GM12878 (cell line): ENCODE results near the gene CCDC107. TPM values are rescaled to one million over a fixed set of nuclear protein-coding genes. Genes with fewer than 3 reads are reported as not detected.
A peak's percentile ranks its signal among the peaks of the same experiment; 100 is the strongest.

Experiments used
- ATAC-seq: fragments of 200-7000 bp; cut with Tn5 transposase; 3 replicates; pipeline ENCODE4 v1.9.1; 2020; ENCODE audit warnings: mild to moderate bottlenecking, moderate library complexity
- Bru-seq: library from RNA; stranded (reverse); fragments of 400-500 nt; gene quantifications from one replicate; lab custom pipeline; 2021; lab: Mats Ljungman, UMichigan
- BruChase-seq, 2 experiments: library from RNA; stranded (reverse); fragments of 400-500 nt; gene quantifications; one replicate each; lab custom pipeline; 2021; lab: Mats Ljungman, UMichigan
- BruUV-seq: library from RNA; stranded (reverse); fragments of 400-500 nt; replicated peaks from 2 replicates; lab custom pipeline; 2021; lab: Mats Ljungman, UMichigan
- CTCF ChIA-PET: fragments of 300-600 bp; sonication (Branson Sonifier 250); formaldehyde crosslinking; extraction: SDS; loops from one replicate; lab custom pipeline; 2021; ENCODE audit warnings: inconsistent platforms; lab: Yijun Ruan, JAX
- POLR2A ChIA-PET: fragments of 350-600 bp; formaldehyde crosslinking; extraction: SDS; loops from one replicate; lab custom pipeline; 2021; ENCODE audit warnings: inconsistent platforms; lab: Charles Lee
- RAD21 ChIA-PET: fragments of 300-600 bp; sonication (Branson Sonifier 250); formaldehyde crosslinking; loops from one replicate; lab custom pipeline; 2023; ENCODE audit warnings: antibody characterized with exemption; ENCODE audit not compliant: unreplicated experiment; lab: Charles Lee
- SMC1A ChIA-PET: fragments of 300-600 bp; sonication (Branson Sonifier 250); formaldehyde crosslinking; loops from one replicate; lab custom pipeline; 2023; ENCODE audit not compliant: unreplicated experiment, uncharacterized antibody; lab: Charles Lee
- DNase-seq: peaks from one replicate; pipeline ENCODE4 v3.0.0-alpha.2; 2011; ENCODE audit warnings: low read depth, low spot score
- FAIRE-seq: peaks from 3 replicates; lab custom pipeline; 2011; peaks lifted over from hg19 to GRCh38; lab: Jason Lieb, UNC
- H2AFZ ChIP-seq: 2 replicates; pipeline ENCODE4 v1.6.0; 2011; ENCODE audit warnings: low read depth, low read length, control low read depth; ENCODE audit not compliant: control insufficient read depth
- H3K27ac ChIP-seq: 2 replicates; pipeline ENCODE4 v1.5.1; 2011; ENCODE audit warnings: control low read depth; ENCODE audit not compliant: control insufficient read depth, insufficient read depth
- H3K27me3 ChIP-seq, 2 experiments: replicated peaks in 1 of 2; 2 replicates each; pipeline versions ENCODE4 v1.6.0 to v1.6.1; 2011; ENCODE audit warnings: low read length in 1 of 2; ENCODE audit not compliant: control insufficient read depth in 2 of 2, insufficient read depth in 2 of 2
- H3K36me3 ChIP-seq, 2 experiments: 2 replicates each; pipeline ENCODE4 v1.5.1; 2011; ENCODE audit warnings: low read length in 1 of 2; ENCODE audit not compliant: control insufficient read depth in 2 of 2, insufficient read depth in 2 of 2
- H3K4me1 ChIP-seq: 2 replicates; pipeline ENCODE4 v1.6.1; 2011; ENCODE audit warnings: mild to moderate bottlenecking, low read length, moderate library complexity, mixed read lengths; ENCODE audit not compliant: control insufficient read depth, insufficient read depth
- H3K4me2 ChIP-seq: 2 replicates; pipeline ENCODE4 v1.6.0; 2011; ENCODE audit warnings: control low read depth; ENCODE audit not compliant: control insufficient read depth, insufficient read depth
- H3K4me3 ChIP-seq: fragments of 200-600 bp; sonication (generic); 2 replicates; pipeline ENCODE4 v1.5.1; 2016
- H3K79me2 ChIP-seq: 2 replicates; pipeline ENCODE4 v1.6.0; 2011; ENCODE audit warnings: low read length; ENCODE audit not compliant: control insufficient read depth, insufficient read depth
- H3K9ac ChIP-seq: 2 replicates; pipeline ENCODE4 v1.8.0; 2011; ENCODE audit warnings: low read length, control low read depth, mixed read lengths; ENCODE audit not compliant: control insufficient read depth, insufficient read depth
- H3K9me3 ChIP-seq: replicated peaks from 3 replicates; pipeline ENCODE4 v1.5.1; 2011; ENCODE audit warnings: mild to moderate bottlenecking, low read length; ENCODE audit not compliant: control insufficient read depth, insufficient read depth
- H4K20me1 ChIP-seq: 2 replicates; pipeline ENCODE4 v1.6.0; 2011; ENCODE audit not compliant: control insufficient read depth, insufficient read depth
- BCLAF1 ChIP-seq: fragments of 450-650 bp; IDR thresholded peaks from 2 replicates; pipeline ENCODE4 v1.6.1; 2017; ENCODE audit warnings: antibody characterized with exemption, mild to moderate bottlenecking, moderate library complexity
- CBX3 ChIP-seq: fragments of 200-600 bp; sonication (generic); IDR thresholded peaks from 2 replicates; pipeline ENCODE4 v1.6.1; 2016; ENCODE audit warnings: low read depth, borderline replicate concordance
- CEBPB ChIP-seq, 2 experiments: fragments of 150-350 bp in 1 of 2; IDR thresholded peaks; 2 replicates each; pipeline ENCODE4 v1.6.1; 2012 to 2014; ENCODE audit warnings: low read depth in 2 of 2, low read length in 2 of 2, borderline replicate concordance in 1 of 2, inconsistent platforms in 1 of 2
- ETV6 ChIP-seq, 2 experiments: fragments of 450-650 bp in 1 of 2; IDR thresholded peaks in 1 of 2; conservative IDR thresholded peaks in 1 of 2; 2 replicates each; pipeline ENCODE4 v1.6.1; 2014; ENCODE audit warnings: antibody characterized with exemption in 1 of 2, borderline replicate concordance in 1 of 2, low read depth in 1 of 2, mild to moderate bottlenecking in 1 of 2, moderate library complexity in 1 of 2
- MTA3 ChIP-seq: IDR thresholded peaks from 2 replicates; pipeline ENCODE4 v1.6.1; 2012; ENCODE audit warnings: low read length, inconsistent platforms, borderline replicate concordance
- NFIC ChIP-seq: IDR thresholded peaks from 2 replicates; pipeline ENCODE4 v1.6.1; 2012; ENCODE audit warnings: low read depth, mild to moderate bottlenecking, inconsistent platforms, low read length, moderate library complexity
- POLR2AphosphoS2 ChIP-seq: IDR thresholded peaks from 2 replicates; pipeline ENCODE4 v1.6.1; 2011; ENCODE audit warnings: low read depth, mild to moderate bottlenecking, low read length, improper control_type of control experiment, moderate library complexity
- PRDM15 ChIP-seq: fragments of 450-650 bp; formaldehyde crosslinking; IDR thresholded peaks from 2 replicates; pipeline ENCODE4 v1.4.0; 2020; ENCODE audit warnings: mild to moderate bottlenecking, moderate library complexity
- SMAD1 ChIP-seq: fragments of 450-650 bp; IDR thresholded peaks from 2 replicates; pipeline ENCODE4 v1.6.1; 2018; ENCODE audit warnings: mild to moderate bottlenecking, low read depth; ENCODE audit not compliant: partially characterized antibody
- WGBS: methylation state at CpG from one replicate; pipeline ENCODE4 v1.1.6; 2016; ENCODE audit warnings: low lambda C conversion rate; ENCODE audit not compliant: insufficient replicate concordance, insufficient coverage; ENCODE audit errors: missing lambda C conversion rate; 5-methylcytosine and 5-hydroxymethylcytosine counted together
- in situ Hi-C: fragments of 300-500 bp; cut with MboI; formaldehyde crosslinking; loops from 9 replicates; pipeline ENCODE4 v1.14.3; 2018; ENCODE audit warnings: mixed read lengths
- intact Hi-C: fragments of 100-400 bp; cut with micrococcal nuclease; formaldehyde crosslinking; loops from one replicate; pipeline ENCODE4 v1.14.2; 2022; ENCODE audit not compliant: unreplicated experiment
- long read RNA-seq, 2 experiments: library from polyadenylated mRNA; unstranded; transcript quantifications; one replicate each; pipeline ENCODE4 v2.0.0, GENCODE V29; 2019 to 2020
- polyA minus RNA-seq, 3 experiments: library from RNA; depleted of rRNA, polyadenylated mRNA; stranded (reverse); fragments of >200 nt; gene quantifications; 2 replicates each; pipeline ENCODE4 v1.2.3, GENCODE V29; 2011
- polyA plus RNA-seq, 11 experiments: library from polyadenylated mRNA; depleted of rRNA in 4 of 11; unstranded in 6 of 11; stranded (reverse) in 5 of 11; fragments of >200 nt; fragmentation: Nextera tagmentation in 4 of 11; fragmentation: Illumina TruSeq in 1 of 11; extraction: Ambion mirVana in 4 of 11; extraction: Trizol in 1 of 11; gene quantifications; 1 replicate in 1 of 11; 2 replicates in 10 of 11; pipeline versions ENCODE4 v1.2.1 to v1.2.3, GENCODE V29; 2011 to 2016; ENCODE audit warnings: inconsistent platforms in 2 of 11, missing spikeins in 2 of 11, low read depth in 1 of 11
- total RNA-seq, 4 experiments: library from RNA; depleted of rRNA in 3 of 4; stranded (reverse); fragments of >200 nt in 3 of 4; fragmentation: Illumina TruSeq in 1 of 4; extraction: Trizol in 1 of 4; gene quantifications; 2 replicates each; pipeline versions ENCODE4 v1.2.1 to v1.2.3, GENCODE V29; 2013 to 2021

Gene CCDC107
- 6.3 and 7.0 TPM in 2 replicates for total RNA-seq (2013; cell fraction: nucleolus; rRNA removed)
- 9.4 and 13.2 TPM in 2 replicates for total RNA-seq (2014; rRNA removed)
- total RNA-seq (2014; rRNA removed; fragmentation: Illumina TruSeq; extraction: Trizol): 6.2 and 6.3 TPM in 2 replicates
- 10.6 and 11.8 TPM in 2 replicates for total RNA-seq (2021)
- 4.9 TPM for polyA plus RNA-seq (2011; ENCODE audit: low read depth)
- 8.6 and 10.5 TPM in 2 replicates for polyA plus RNA-seq (2011; rRNA removed)
- polyA plus RNA-seq (2011; cell fraction: cytosol; rRNA removed): 8.7 and 13.0 TPM in 2 replicates
- polyA plus RNA-seq (2011; cell fraction: nucleus; rRNA removed): 9.3 and 11.8 TPM in 2 replicates
- 11.4 and 12.6 TPM in 2 replicates for polyA plus RNA-seq (2012)
- polyA plus RNA-seq (2014; fragmentation: Illumina TruSeq; extraction: Trizol): 5.9 and 6.7 TPM in 2 replicates
- polyA plus RNA-seq (2014; fragmentation: Nextera tagmentation; extraction: Ambion mirVana): under 1 TPM; 0.19 to 0.90 TPM
- polyA plus RNA-seq (2014; rRNA removed): 14.3 and 16.0 TPM in 2 replicates
- polyA plus RNA-seq (2016; fragmentation: Nextera tagmentation; extraction: Ambion mirVana): 10 to 100 TPM; 15.6 to 18.3 TPM
- 3.4 and 6.7 TPM in 2 replicates for polyA minus RNA-seq (2011; rRNA and poly(A)+ RNA removed)
- polyA minus RNA-seq (2011; cell fraction: cytosol; rRNA and poly(A)+ RNA removed): 2.3 and 3.1 TPM in 2 replicates
- polyA minus RNA-seq (2011; cell fraction: nucleus; rRNA and poly(A)+ RNA removed): 2.8 and 4.1 TPM in 2 replicates
- percentile 80 among the genes with signal in this experiment for Bru-seq, nascent RNA
- BruChase-seq, experiment 1, labeled RNA remaining after a 6-hour chase: percentile 69 among the genes with signal in this experiment
- percentile 70 among the genes with signal in this experiment for BruChase-seq, experiment 2, labeled RNA remaining after a 2-hour chase
- long read RNA-seq, experiment 1, partial matches to known transcripts: 0 of 8 reads
- long read RNA-seq, experiment 1, other reads (novel, unspliced or antisense): 1 of 8 reads
- long read RNA-seq, experiment 2, transcript CCDC107-206 (5 exons, 1,242 nt): major isoform, 7 of 14 reads
- long read RNA-seq, experiment 2, partial matches to known transcripts: 1 of 14 reads
- long read RNA-seq, experiment 2, other reads (novel, unspliced or antisense): 3 of 14 reads

GRCh38 chr9:35658137-35658967 is at the start of gene CCDC107:
Gene CCDC107, plus strand, starts transcription at chr9:35658292. Its CDS starts 88 bp downstream, at chr9:35658380.
- 1% methylated on average over 67 of the region's 67 CpGs for WGBS
- peaks cover 6 to 9% of the 10 kb centered on the region in 2 experiments; a peak in 3 of 4 replicates for H3K36me3 ChIP-seq
- H3K27me3 ChIP-seq: no peaks in the 10 kb centered on the region
- in situ Hi-C loops (no loop called here), intact Hi-C loops (loop anchor here (1.0 to 10.0 kb wide), 3 partner anchors 54 to 166 kb away; partner anchors contain the start of genes FAM221B and TMEM8B)
- H4K20me1 ChIP-seq: no peaks in the 10 kb centered on the region
- ChIA-PET SMC1A (interaction anchor here (0.6 to 12.5 kb wide), 16 partner anchors 8 to 224 kb away, joined by 3 to 145 read pairs (median 3); partner anchors contain the start of genes CREB3, HINT2, SIT1 and TLN1), RAD21 (interaction anchor here (0.6 to 5.2 kb wide), 22 partner anchors 8 to 543 kb away, joined by 3 to 60 read pairs (median 5); partner anchors contain the start of genes ATOSB, CREB3, SPAG8 and TESK1), POLR2A (interaction anchor here (0.6 to 10.9 kb wide), 17 partner anchors 10 to 186 kb away, joined by 3 to 163 read pairs (median 5); partner anchors contain the start of genes CD72, CREB3, HINT2 and RGP1), CTCF (interaction anchor here (0.5 to 13.5 kb wide), 21 partner anchors 11 to 224 kb away, joined by 3 to 227 read pairs (median 5); partner anchors contain the start of genes CREB3, GBA2, RGP1 and TESK1)
- H3K4me3 ChIP-seq: peak within 1 kb of the TSS; percentile 85
- H3K4me2 ChIP-seq: peak within 1 kb of the TSS; percentile 95
- peaks cover 26% of the 10 kb centered on the region for H3K4me1 ChIP-seq
- H3K79me2 ChIP-seq: peaks cover 27% of the 10 kb centered on the region
- DNase-seq: no peak
- no peaks in the 10 kb centered on the region for H3K9me3 ChIP-seq
- H2AFZ ChIP-seq: peak within 1 kb of the TSS; percentile 64
- peak within 1 kb of the TSS; percentile 90 for H3K27ac ChIP-seq
- TSS peak; percentile 81 for BruUV-seq
- H3K9ac ChIP-seq: peak within 1 kb of the TSS; percentile 78
- peak; percentile 84 for ATAC-seq
- FAIRE-seq: no peak
- TF ChIP-seq CBX3: no peak
- TF ChIP-seq BCLAF1: no peak
- TF ChIP-seq SMAD1: no peak
- no peak for TF ChIP-seq CEBPB (IDR thresholded peaks at IDR 0.05; ENCODE audit: borderline replicate concordance in 1 of 2, low read depth in 2 of 2, low read length in 2 of 2)
- TF ChIP-seq MTA3: no peak
- no peak for TF ChIP-seq NFIC
- TF ChIP-seq ETV6 (conservative IDR thresholded peaks at IDR 0.05 in 1 of 2, IDR thresholded peaks at IDR 0.05 in 1 of 2; ENCODE audit: borderline replicate concordance in 1 of 2, low read depth in 1 of 2): no peak
- no peak for TF ChIP-seq PRDM15 (CRISPR knock-in tag)
- peak; percentile 27; the same call in 1 of the 2 replicates for TF ChIP-seq POLR2AphosphoS2
